K562 (cell line): ENCODE measurements around the gene MAP4K1. TPM values are rescaled to one million over a fixed set of nuclear protein-coding genes. Genes with fewer than 3 reads are reported as not detected.

Source experiments
- ATAC-seq: fragments of 200-7000 bp; cut with Tn5 transposase; 3 replicates; pipeline ENCODE4 v1.9.1; 2020; ENCODE audit warnings: moderate library complexity
- BruUV-seq: library from RNA; stranded (reverse); fragments of 400-500 nt; replicated peaks from 2 replicates; lab custom pipeline; 2021; lab: Mats Ljungman, UMichigan
- CTCF ChIA-PET: fragments of 300-600 bp; formaldehyde crosslinking; extraction: SDS; loops from one replicate; lab custom pipeline; 2021; ENCODE audit warnings: low intra/inter-chr PET ratio; lab: Yijun Ruan, JAX
- POLR2A ChIA-PET: fragments of 300-600, 350-650 bp; sonication (Branson Sonifier 250); formaldehyde crosslinking; extraction: SDS; loops from one replicate; lab custom pipeline; 2021; ENCODE audit warnings: antibody characterized with exemption, inconsistent platforms; lab: Yijun Ruan, JAX
- DNase-seq, 4 experiments: peaks; one replicate each; pipeline versions ENCODE4 v3.0.0 to v3.0.0-alpha.2; 2011 to 2018; ENCODE audit warnings: low spot score in 3 of 4, mixed read lengths in 3 of 4; ENCODE audit errors: extremely low read depth in 1 of 4
- FAIRE-seq: peaks from 2 replicates; lab custom pipeline; 2011; peaks lifted over from hg19 to GRCh38; lab: Jason Lieb, UNC
- H2AFZ ChIP-seq: 2 replicates; pipeline ENCODE4 v1.6.0; 2011; ENCODE audit warnings: low read depth, low read length, control low read depth, inconsistent platforms
- H3K27ac ChIP-seq: fragments of 200-600 bp; 3 replicates; pipeline ENCODE4 v1.8.0; 2011; ENCODE audit warnings: low read depth, mild to moderate bottlenecking, control low read depth, inconsistent platforms, low read length, moderate library complexity, mixed read lengths; ENCODE audit errors: extremely low read depth
- H3K27me3 ChIP-seq, 2 experiments: fragments of 300-600 bp in 1 of 2; 2 replicates in 1 of 2; 3 replicates in 1 of 2; pipeline versions ENCODE4 v1.6.0 to v1.8.0; 2011; ENCODE audit warnings: inconsistent platforms in 2 of 2, low read length in 2 of 2, mild to moderate bottlenecking in 1 of 2, mixed read lengths in 1 of 2, moderate library complexity in 1 of 2; ENCODE audit not compliant: control insufficient read depth in 2 of 2, insufficient read depth in 2 of 2
- H3K36me3 ChIP-seq: fragments of 300-600 bp; 3 replicates; pipeline ENCODE4 v1.8.0; 2011; ENCODE audit warnings: mild to moderate bottlenecking, low read length, inconsistent platforms; ENCODE audit not compliant: control insufficient read depth, insufficient read depth
- H3K4me1 ChIP-seq, 2 experiments: fragments of 200-600 bp in 1 of 2; replicated peaks in 1 of 2; 2 replicates in 1 of 2; 3 replicates in 1 of 2; pipeline versions ENCODE4 v1.5.1 to v1.8.0; 2011; ENCODE audit warnings: inconsistent platforms in 2 of 2, low read length in 2 of 2, mild to moderate bottlenecking in 1 of 2, mixed read lengths in 1 of 2, moderate library complexity in 1 of 2; ENCODE audit not compliant: control insufficient read depth in 2 of 2, insufficient read depth in 2 of 2
- H3K4me2 ChIP-seq: 2 replicates; pipeline ENCODE4 v1.6.1; 2011; ENCODE audit warnings: low read length, control low read depth, inconsistent platforms, mixed read lengths; ENCODE audit not compliant: insufficient read depth
- H3K4me3 ChIP-seq: fragments of 200-600 bp; sonication (generic), shearing (Covaris generic); 2 replicates; pipeline ENCODE4 v1.5.1; 2016; ENCODE audit warnings: control low read depth, inconsistent platforms
- H3K79me2 ChIP-seq: fragments of 200-600 bp; 3 replicates; pipeline ENCODE4 v1.8.0; 2011; ENCODE audit warnings: low read length, inconsistent platforms; ENCODE audit not compliant: control insufficient read depth, insufficient read depth
- H3K9ac ChIP-seq, 2 experiments: 2 replicates each; pipeline versions ENCODE4 v1.6.0 to v1.6.1; 2011; ENCODE audit warnings: low read depth in 2 of 2, low read length in 2 of 2, control low read depth in 1 of 2, inconsistent platforms in 1 of 2, mild to moderate bottlenecking in 1 of 2, mixed read lengths in 1 of 2; ENCODE audit not compliant: insufficient read depth in 1 of 2
- H3K9me1 ChIP-seq: one replicate; pipeline ENCODE4 v1.6.0; 2011; ENCODE audit warnings: inconsistent platforms, mild to moderate bottlenecking, low read length, moderate library complexity; ENCODE audit not compliant: control insufficient read depth, insufficient read depth
- H3K9me3 ChIP-seq: replicated peaks from 2 replicates; pipeline ENCODE4 v1.5.1; 2011; ENCODE audit warnings: low read depth, low read length, inconsistent platforms; ENCODE audit not compliant: control insufficient read depth, insufficient read depth
- H4K20me1 ChIP-seq: replicated peaks from 2 replicates; pipeline ENCODE4 v1.6.1; 2011; ENCODE audit warnings: low read length, inconsistent platforms, mixed read lengths; ENCODE audit not compliant: control insufficient read depth, insufficient read depth
- ATF1 ChIP-seq, 2 experiments: fragments of 450-650 bp in 1 of 2; IDR thresholded peaks; 2 replicates each; pipeline ENCODE4 v1.6.1; 2016; ENCODE audit warnings: missing compliant biosample characterization in 1 of 2, missing genetic modification characterization in 1 of 2
- E2F3 ChIP-seq: fragments of 250-450 bp; sonication (Bioruptor Pico); IDR thresholded peaks from 2 replicates; pipeline ENCODE4 v1.4.0; 2020; ENCODE audit warnings: mild to moderate bottlenecking
- FOXA3 ChIP-seq, 2 experiments: fragments of 450-650 bp in 1 of 2; sonication (generic) in 1 of 2; formaldehyde crosslinking; IDR thresholded peaks in 1 of 2; conservative IDR thresholded peaks in 1 of 2; 2 replicates each; pipeline versions ENCODE4 v1.4.0 to v1.8.0; 2020 to 2022; ENCODE audit warnings: mild to moderate bottlenecking in 2 of 2, missing genetic modification reagents in 1 of 2
- GATAD2A ChIP-seq: fragments of 450-650 bp; IDR thresholded peaks from 2 replicates; pipeline ENCODE4 v1.6.1; 2017
- HDAC3 ChIP-seq: fragments of 450-650 bp; IDR thresholded peaks from 2 replicates; pipeline ENCODE4 v1.6.1; 2018; ENCODE audit warnings: borderline replicate concordance, mild to moderate bottlenecking, moderate library complexity; ENCODE audit not compliant: partially characterized antibody
- KHSRP ChIP-seq: fragments of 450-650 bp; IDR thresholded peaks from 2 replicates; pipeline ENCODE4 v1.6.1; 2017
- MYC ChIP-seq, 2 experiments: fragments of 250-450 bp in 1 of 2; sonication (Bioruptor Pico) in 1 of 2; IDR thresholded peaks; 2 replicates each; pipeline versions ENCODE4 v1.5.1 to v1.6.1; 2012 to 2021; ENCODE audit warnings: low read depth in 2 of 2, borderline replicate concordance in 1 of 2, improper control_type of control experiment in 1 of 2, low read length in 1 of 2, mild to moderate bottlenecking in 1 of 2, moderate library complexity in 1 of 2
- XRCC5 ChIP-seq: fragments of 200-400 bp; formaldehyde crosslinking; IDR thresholded peaks from 2 replicates; pipeline ENCODE4 v1.6.1; 2017; ENCODE audit warnings: low read depth, mild to moderate bottlenecking, low read length
- ZNF212 ChIP-seq: fragments of 450-650 bp; formaldehyde crosslinking; IDR thresholded peaks from 2 replicates; pipeline ENCODE4 v1.4.0; 2020; ENCODE audit warnings: mild to moderate bottlenecking
- WGBS: fragments of 100-300 bp; shearing (Covaris generic); methylation state at CpG from one replicate; pipeline ENCODE4 v1.1.6; 2016; ENCODE audit warnings: low coverage, mixed read lengths; ENCODE audit not compliant: insufficient coverage; ENCODE audit errors: missing lambda C conversion rate; 5-methylcytosine and 5-hydroxymethylcytosine counted together
- in situ Hi-C: fragments of 300-500 bp; cut with MboI; formaldehyde crosslinking; loops from 4 replicates; pipeline ENCODE4 v1.15.0; 2018; ENCODE audit warnings: inconsistent platforms, mixed read lengths
- intact Hi-C: fragments of 100-400 bp; cut with micrococcal nuclease; formaldehyde crosslinking; loops from 2 replicates; pipeline ENCODE4 v1.14.2; 2022
- polyA plus RNA-seq, 8 experiments: library from polyadenylated mRNA; depleted of rRNA in 4 of 8; stranded (reverse) in 5 of 8; unstranded in 3 of 8; fragments of >200 nt; fragmentation: Nextera tagmentation in 2 of 8; fragmentation: Illumina TruSeq in 1 of 8; extraction: Ambion mirVana in 2 of 8; extraction: Trizol in 1 of 8; gene quantifications; 2 replicates each; pipeline versions ENCODE4 v1.2.1 to v1.2.3, GENCODE V29; 2011 to 2014; ENCODE audit warnings: inconsistent platforms in 1 of 8, missing spikeins in 1 of 8
- total RNA-seq, 7 experiments: library from RNA; depleted of rRNA in 6 of 7; stranded (reverse); fragments of >200 nt in 6 of 7; fragmentation: Illumina TruSeq in 2 of 7; extraction: Trizol in 2 of 7; gene quantifications; 2 replicates each; pipeline versions ENCODE4 v1.2.1 to v1.2.3, GENCODE V29; 2011 to 2021; ENCODE audit warnings: low replicate concordance in 1 of 7
- TF ChIP-seq, protein P1 (sequence below): conservative IDR thresholded peaks from 2 replicates; pipeline ENCODE4 v1.6.1; 2011; ENCODE audit warnings: low read depth, mild to moderate bottlenecking, low read length; ENCODE audit not compliant: control insufficient read depth
- TF ChIP-seq, protein P2 (sequence below), 2 experiments: fragments of 450-650 bp; conservative IDR thresholded peaks; 2 replicates each; pipeline ENCODE4 v1.6.1; 2017; ENCODE audit warnings: mild to moderate bottlenecking in 2 of 2, moderate library complexity in 2 of 2
- TF ChIP-seq, protein P3 (sequence below): fragments of 250-450 bp; sonication (Bioruptor Pico); IDR thresholded peaks from 2 replicates; pipeline ENCODE4 v1.8.0; 2021; ENCODE audit warnings: mild to moderate bottlenecking, moderate library complexity
- TF ChIP-seq, protein P4 (sequence below), 2 experiments: fragments of 200-800 bp in 1 of 2; sonication (Bioruptor generic) in 1 of 2; sonication (generic) in 1 of 2; formaldehyde crosslinking in 1 of 2; IDR thresholded peaks in 1 of 2; conservative IDR thresholded peaks in 1 of 2; 2 replicates each; pipeline versions ENCODE4 v1.5.0 to v1.6.1; 2016 to 2020; ENCODE audit warnings: missing compliant biosample characterization in 1 of 2, missing genetic modification characterization in 1 of 2, missing genetic modification reagents in 1 of 2

Gene MAP4K1
- total and polyA plus RNA-seq, 9 of the 15 experiments (the other 6 are each of a cell fraction or from before 2014, with no cell fraction given), result 0.14 to 3.2 (median 0.73) TPM; not detected in 1

DNA sequence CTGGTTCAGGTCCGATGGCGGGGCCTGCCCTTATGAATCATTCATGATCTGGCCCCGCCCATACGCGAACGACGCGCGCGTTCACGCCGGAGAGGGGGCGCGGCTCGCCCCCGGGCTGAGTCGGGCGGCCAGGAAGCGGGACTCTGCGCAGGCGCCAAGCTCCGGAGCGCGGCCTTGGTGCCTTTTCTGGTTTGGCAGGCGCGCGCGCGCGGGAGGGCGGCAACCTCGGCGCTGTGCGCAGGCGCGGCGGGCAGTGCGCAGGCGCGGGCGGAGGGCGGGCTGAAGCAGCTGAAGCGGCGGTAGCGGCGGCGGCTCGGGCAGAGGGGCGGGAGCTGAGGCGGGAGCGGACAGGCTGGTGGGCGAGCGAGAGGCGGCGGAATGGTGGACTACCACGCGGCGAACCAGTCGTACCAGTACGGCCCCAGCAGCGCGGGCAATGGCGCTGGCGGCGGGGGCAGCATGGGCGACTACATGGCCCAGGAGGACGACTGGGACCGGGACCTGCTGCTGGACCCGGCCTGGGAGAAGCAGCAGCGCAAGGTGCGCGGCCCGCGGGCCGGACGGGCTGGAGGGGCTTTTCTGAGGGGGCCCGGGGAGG, 29.7 kb upstream of the MAP4K1 start, which contains the start of gene ACTN4 (continued):
- TF ChIP-seq, protein P1, sequence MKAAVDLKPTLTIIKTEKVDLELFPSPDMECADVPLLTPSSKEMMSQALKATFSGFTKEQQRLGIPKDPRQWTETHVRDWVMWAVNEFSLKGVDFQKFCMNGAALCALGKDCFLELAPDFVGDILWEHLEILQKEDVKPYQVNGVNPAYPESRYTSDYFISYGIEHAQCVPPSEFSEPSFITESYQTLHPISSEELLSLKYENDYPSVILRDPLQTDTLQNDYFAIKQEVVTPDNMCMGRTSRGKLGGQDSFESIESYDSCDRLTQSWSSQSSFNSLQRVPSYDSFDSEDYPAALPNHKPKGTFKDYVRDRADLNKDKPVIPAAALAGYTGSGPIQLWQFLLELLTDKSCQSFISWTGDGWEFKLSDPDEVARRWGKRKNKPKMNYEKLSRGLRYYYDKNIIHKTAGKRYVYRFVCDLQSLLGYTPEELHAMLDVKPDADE, result peak; percentile 38; the same call in 1 of the 2 replicates
- TF ChIP-seq, protein P2, sequence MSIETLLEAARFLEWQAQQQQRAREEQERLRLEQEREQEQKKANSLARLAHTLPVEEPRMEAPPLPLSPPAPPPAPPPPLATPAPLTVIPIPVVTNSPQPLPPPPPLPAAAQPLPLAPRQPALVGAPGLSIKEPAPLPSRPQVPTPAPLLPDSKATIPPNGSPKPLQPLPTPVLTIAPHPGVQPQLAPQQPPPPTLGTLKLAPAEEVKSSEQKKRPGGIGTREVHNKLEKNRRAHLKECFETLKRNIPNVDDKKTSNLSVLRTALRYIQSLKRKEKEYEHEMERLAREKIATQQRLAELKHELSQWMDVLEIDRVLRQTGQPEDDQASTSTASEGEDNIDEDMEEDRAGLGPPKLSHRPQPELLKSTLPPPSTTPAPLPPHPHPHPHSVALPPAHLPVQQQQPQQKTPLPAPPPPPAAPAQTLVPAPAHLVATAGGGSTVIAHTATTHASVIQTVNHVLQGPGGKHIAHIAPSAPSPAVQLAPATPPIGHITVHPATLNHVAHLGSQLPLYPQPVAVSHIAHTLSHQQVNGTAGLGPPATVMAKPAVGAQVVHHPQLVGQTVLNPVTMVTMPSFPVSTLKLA (conservative IDR thresholded peaks at IDR 0.05), result peak; percentile 58 to 76; a peak in 3 of 4 replicates
- no peak for TF ChIP-seq ZNF212 (CRISPR knock-in tag)
- TF ChIP-seq E2F3 (CRISPR knock-in tag), result peak; percentile 83

DNA sequence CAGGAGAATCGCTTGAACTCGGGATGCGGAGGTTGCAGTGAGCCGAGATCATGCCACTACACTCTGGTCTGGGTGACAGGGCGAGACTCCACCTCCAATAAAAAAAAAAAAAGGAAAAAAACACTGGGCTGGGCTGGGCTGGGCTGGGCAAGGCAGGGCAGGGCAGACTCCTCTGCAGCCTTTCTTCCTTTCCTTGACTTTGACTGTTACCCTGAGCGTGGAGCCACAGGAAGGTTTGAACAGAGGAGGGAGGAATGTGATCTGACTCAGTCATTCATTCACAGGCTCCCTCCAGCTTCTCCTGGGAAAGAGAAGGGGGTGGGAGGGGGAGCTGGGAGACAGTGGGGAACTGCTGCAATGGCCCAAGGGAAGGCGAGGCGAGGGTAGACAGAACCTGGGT, 27.0 kb upstream of the MAP4K1 start:
- no TSS peak for BruUV-seq
- H3K9me3 ChIP-seq, result no peaks in the 10 kb centered on the region
- intact Hi-C loops, result no loop called here
- POLR2A ChIA-PET, result interaction anchor here (0.6 to 1.4 kb wide), 3 partner anchors 10 to 264 kb away, joined by 3 to 5 read pairs (median 4); no protein-coding TSS in a partner anchor
- H3K79me2 ChIP-seq, result peaks cover 23% of the 10 kb centered on the region
- no peak overlapping the region for H3K4me2 ChIP-seq
- ATAC-seq (no peak), FAIRE-seq (no peak), DNase-seq (no peak)
- 70% methylated on average over 4 of the region's 8 CpGs for WGBS
- H3K27me3 ChIP-seq, result no peaks in the 10 kb centered on the region
- in situ Hi-C loops, result no loop called here
- no peak overlapping the region for H3K4me3 ChIP-seq
- H2AFZ ChIP-seq, result no peak overlapping the region
- H3K9ac ChIP-seq, result no peak overlapping the region; a peak in 1 of 4 replicates
- H3K27ac ChIP-seq, result no peak overlapping the region
- peaks cover 13% of the 10 kb centered on the region for H4K20me1 ChIP-seq
- H3K36me3 ChIP-seq, result peaks cover 3% of the 10 kb centered on the region; the same call in 2 of the 3 replicates
- CTCF ChIA-PET, result no interaction called here
- H3K4me1 ChIP-seq, result peaks cover 5 to 21% of the 10 kb centered on the region in 2 experiments; a peak in 4 of 5 replicates
- H3K9me1 ChIP-seq, result no peaks in the 10 kb centered on the region
- TF ChIP-seq XRCC5, result no peak
- no peak for TF ChIP-seq FOXA3 (CRISPR knock-in tag; conservative IDR thresholded peaks at IDR 0.05 in 1 of 2, IDR thresholded peaks at IDR 0.05 in 1 of 2)
- TF ChIP-seq MYC (IDR thresholded peaks at IDR 0.05; ENCODE audit: low read depth, low read length), result no peak
- TF ChIP-seq MYC (CRISPR knock-in tag; IDR thresholded peaks at IDR 0.05; ENCODE audit: borderline replicate concordance, low read depth), result no peak
- TF ChIP-seq, protein P3, sequence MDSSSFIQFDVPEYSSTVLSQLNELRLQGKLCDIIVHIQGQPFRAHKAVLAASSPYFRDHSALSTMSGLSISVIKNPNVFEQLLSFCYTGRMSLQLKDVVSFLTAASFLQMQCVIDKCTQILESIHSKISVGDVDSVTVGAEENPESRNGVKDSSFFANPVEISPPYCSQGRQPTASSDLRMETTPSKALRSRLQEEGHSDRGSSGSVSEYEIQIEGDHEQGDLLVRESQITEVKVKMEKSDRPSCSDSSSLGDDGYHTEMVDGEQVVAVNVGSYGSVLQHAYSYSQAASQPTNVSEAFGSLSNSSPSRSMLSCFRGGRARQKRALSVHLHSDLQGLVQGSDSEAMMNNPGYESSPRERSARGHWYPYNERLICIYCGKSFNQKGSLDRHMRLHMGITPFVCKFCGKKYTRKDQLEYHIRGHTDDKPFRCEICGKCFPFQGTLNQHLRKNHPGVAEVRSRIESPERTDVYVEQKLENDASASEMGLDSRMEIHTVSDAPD (CRISPR knock-in tag), result no peak
- TF ChIP-seq, protein P4, sequence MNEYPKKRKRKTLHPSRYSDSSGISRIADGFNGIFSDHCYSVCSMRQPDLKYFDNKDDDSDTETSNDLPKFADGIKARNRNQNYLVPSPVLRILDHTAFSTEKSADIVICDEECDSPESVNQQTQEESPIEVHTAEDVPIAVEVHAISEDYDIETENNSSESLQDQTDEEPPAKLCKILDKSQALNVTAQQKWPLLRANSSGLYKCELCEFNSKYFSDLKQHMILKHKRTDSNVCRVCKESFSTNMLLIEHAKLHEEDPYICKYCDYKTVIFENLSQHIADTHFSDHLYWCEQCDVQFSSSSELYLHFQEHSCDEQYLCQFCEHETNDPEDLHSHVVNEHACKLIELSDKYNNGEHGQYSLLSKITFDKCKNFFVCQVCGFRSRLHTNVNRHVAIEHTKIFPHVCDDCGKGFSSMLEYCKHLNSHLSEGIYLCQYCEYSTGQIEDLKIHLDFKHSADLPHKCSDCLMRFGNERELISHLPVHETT (CRISPR knock-in tag; conservative IDR thresholded peaks at IDR 0.05 in 1 of 2, IDR thresholded peaks at IDR 0.05 in 1 of 2), result no peak
- no peak for TF ChIP-seq ATF1 (CRISPR knock-in tag; IDR thresholded peaks at IDR 0.05)
- TF ChIP-seq ATF1 (tag; IDR thresholded peaks at IDR 0.05), result no peak
- TF ChIP-seq KHSRP, result no peak
- no peak for TF ChIP-seq HDAC3
- TF ChIP-seq GATAD2A, result no peak
